ENCODE data around the gene ERN1. TPM values are rescaled to one million over a fixed set of nuclear protein-coding genes. Genes with fewer than 3 reads are reported as not detected.

The ERN1 gene
- total RNA-seq, 1 experiment from 2014 or later = 6.5 TPM

DNA sequence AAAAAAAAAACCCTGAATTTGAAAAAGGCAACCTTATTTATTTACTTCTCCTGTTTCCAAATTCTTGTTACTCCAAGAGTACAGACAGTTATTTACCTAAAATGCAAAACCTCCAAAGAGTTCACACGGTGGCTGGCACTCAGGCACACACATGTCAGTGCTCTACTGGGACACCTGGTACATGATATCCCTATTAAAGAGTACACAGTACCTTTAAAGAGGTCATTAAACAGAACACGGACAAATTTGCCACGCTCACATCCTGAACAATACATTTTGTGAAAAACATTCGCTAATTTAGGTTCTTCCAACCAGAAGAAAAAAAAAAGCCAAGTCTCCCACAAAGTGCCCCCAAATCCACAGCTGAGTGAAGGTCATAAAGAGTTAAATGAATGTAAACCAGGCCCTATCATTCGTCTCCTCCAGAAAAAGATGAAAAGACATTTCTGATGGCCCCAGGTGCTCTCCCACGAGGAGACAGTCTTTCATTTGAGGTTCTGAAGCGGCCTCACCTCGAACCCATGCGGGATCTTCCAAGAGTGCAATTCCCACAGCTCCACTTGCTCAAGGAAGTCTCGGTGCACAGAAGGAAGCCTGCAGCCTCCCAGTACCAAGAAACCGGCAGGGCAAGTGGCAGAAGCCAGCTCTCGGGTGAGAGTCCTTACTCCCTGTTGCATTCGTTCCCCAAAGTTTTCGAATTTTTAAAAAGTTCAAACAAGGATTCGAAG, 993 bp downstream of the ERN1 start (continued):
- TF ChIP-seq, protein P1, sequence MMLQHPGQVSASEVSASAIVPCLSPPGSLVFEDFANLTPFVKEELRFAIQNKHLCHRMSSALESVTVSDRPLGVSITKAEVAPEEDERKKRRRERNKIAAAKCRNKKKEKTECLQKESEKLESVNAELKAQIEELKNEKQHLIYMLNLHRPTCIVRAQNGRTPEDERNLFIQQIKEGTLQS (CRISPR knock-in tag; conservative IDR thresholded peaks at IDR 0.05) = no peak
- no peak for TF ChIP-seq ELF4 (CRISPR knock-in tag; IDR thresholded peaks at IDR 0.05; ENCODE audit: low read depth)
- TF ChIP-seq NR3C1 (CRISPR knock-in tag; conservative IDR thresholded peaks at IDR 0.05; ENCODE audit: low read depth) = no peak

DNA sequence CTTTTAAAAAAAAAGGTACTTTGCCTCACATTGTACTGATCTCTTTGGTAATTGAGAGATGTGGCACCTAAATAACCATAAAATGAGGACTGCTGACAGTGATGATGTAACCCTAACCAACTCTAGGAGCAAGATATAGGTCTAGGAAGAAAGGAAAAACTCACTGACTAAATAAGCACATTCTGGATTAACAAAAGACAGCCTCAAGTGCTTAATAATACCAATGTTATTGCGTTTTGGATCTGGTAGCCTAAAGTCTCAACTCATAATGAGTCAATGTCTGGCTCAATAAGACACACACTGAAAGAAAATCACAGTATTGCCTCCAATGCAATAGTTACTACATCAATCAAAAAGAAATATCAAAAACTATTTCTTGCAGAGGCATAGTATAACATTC, 3.0 kb downstream of the ERN1 start:
- Mint-ChIP-seq H3K36me3 (no peaks in the 10 kb centered on the region), H3K9me3 (peaks cover 7% of the 10 kb centered on the region), H3K4me3 (no peak overlapping the region), H3K27me3 (ENCODE audit: low read depth) (peaks cover 31% of the 10 kb centered on the region), H3K4me1 (peaks cover 13% of the 10 kb centered on the region), H3K27ac (no peak overlapping the region)
- DNase-seq (ENCODE audit: low spot score) (no peak), ATAC-seq (no peak)
- TF ChIP-seq ZNF263 (CRISPR knock-in tag; IDR thresholded peaks at IDR 0.05; ENCODE audit: low read depth) (no peak), ZNF138 (CRISPR knock-in tag; conservative IDR thresholded peaks at IDR 0.05) (no peak), NR2C2 (CRISPR knock-in tag; IDR thresholded peaks at IDR 0.05) (no peak), NFYB (CRISPR knock-in tag; conservative IDR thresholded peaks at IDR 0.05; ENCODE audit: low read depth) (no peak), ZNF416 (CRISPR knock-in tag; IDR thresholded peaks at IDR 0.05) (no peak), GRHL2 (CRISPR knock-in tag; IDR thresholded peaks at IDR 0.05; ENCODE audit: insufficient replicate concordance, severe bottlenecking) (no peak), CREB1 (CRISPR knock-in tag; IDR thresholded peaks at IDR 0.05) (no peak), TEAD4 (CRISPR knock-in tag; IDR thresholded peaks at IDR 0.05) (no peak), IRF2 (CRISPR knock-in tag; IDR thresholded peaks at IDR 0.05; ENCODE audit: borderline replicate concordance, low read depth) (no peak), PRRX2 (CRISPR knock-in tag; IDR thresholded peaks at IDR 0.05) (no peak), NFE2L1 (CRISPR knock-in tag; IDR thresholded peaks at IDR 0.05) (no peak), TEAD1 (CRISPR knock-in tag; IDR thresholded peaks at IDR 0.05) (no peak), SP1 (CRISPR knock-in tag; conservative IDR thresholded peaks at IDR 0.05) (no peak), ZNF423 (CRISPR knock-in tag; IDR thresholded peaks at IDR 0.05) (no peak), MXD4 (CRISPR knock-in tag; IDR thresholded peaks at IDR 0.05; ENCODE audit: borderline replicate concordance) (no peak)
- TF ChIP-seq, protein P2, sequence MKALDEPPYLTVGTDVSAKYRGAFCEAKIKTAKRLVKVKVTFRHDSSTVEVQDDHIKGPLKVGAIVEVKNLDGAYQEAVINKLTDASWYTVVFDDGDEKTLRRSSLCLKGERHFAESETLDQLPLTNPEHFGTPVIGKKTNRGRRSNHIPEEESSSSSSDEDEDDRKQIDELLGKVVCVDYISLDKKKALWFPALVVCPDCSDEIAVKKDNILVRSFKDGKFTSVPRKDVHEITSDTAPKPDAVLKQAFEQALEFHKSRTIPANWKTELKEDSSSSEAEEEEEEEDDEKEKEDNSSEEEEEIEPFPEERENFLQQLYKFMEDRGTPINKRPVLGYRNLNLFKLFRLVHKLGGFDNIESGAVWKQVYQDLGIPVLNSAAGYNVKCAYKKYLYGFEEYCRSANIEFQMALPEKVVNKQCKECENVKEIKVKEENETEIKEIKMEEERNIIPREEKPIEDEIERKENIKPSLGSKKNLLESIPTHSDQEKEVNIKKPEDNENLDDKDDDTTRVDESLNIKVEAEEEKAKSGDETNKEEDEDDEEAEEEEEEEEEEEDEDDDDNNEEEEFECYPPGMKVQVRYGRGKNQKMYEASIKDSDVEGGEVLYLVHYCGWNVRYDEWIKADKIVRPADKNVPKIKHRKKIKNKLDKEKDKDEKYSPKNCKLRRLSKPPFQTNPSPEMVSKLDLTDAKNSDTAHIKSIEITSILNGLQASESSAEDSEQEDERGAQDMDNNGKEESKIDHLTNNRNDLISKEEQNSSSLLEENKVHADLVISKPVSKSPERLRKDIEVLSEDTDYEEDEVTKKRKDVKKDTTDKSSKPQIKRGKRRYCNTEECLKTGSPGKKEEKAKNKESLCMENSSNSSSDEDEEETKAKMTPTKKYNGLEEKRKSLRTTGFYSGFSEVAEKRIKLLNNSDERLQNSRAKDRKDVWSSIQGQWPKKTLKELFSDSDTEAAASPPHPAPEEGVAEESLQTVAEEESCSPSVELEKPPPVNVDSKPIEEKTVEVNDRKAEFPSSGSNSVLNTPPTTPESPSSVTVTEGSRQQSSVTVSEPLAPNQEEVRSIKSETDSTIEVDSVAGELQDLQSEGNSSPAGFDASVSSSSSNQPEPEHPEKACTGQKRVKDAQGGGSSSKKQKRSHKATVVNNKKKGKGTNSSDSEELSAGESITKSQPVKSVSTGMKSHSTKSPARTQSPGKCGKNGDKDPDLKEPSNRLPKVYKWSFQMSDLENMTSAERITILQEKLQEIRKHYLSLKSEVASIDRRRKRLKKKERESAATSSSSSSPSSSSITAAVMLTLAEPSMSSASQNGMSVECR (CRISPR knock-in tag; IDR thresholded peaks at IDR 0.05; ENCODE audit: borderline replicate concordance) = no peak
- TF ChIP-seq, protein P3, sequence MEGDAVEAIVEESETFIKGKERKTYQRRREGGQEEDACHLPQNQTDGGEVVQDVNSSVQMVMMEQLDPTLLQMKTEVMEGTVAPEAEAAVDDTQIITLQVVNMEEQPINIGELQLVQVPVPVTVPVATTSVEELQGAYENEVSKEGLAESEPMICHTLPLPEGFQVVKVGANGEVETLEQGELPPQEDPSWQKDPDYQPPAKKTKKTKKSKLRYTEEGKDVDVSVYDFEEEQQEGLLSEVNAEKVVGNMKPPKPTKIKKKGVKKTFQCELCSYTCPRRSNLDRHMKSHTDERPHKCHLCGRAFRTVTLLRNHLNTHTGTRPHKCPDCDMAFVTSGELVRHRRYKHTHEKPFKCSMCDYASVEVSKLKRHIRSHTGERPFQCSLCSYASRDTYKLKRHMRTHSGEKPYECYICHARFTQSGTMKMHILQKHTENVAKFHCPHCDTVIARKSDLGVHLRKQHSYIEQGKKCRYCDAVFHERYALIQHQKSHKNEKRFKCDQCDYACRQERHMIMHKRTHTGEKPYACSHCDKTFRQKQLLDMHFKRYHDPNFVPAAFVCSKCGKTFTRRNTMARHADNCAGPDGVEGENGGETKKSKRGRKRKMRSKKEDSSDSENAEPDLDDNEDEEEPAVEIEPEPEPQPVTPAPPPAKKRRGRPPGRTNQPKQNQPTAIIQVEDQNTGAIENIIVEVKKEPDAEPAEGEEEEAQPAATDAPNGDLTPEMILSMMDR (IDR thresholded peaks at IDR 0.05) = no peak
- CTCF ChIA-PET = interaction anchor here (1.4 to 3.5 kb wide), 2 partner anchors 63 kb away, joined by 7 to 18 read pairs; no protein-coding TSS in a partner anchor
- POLR2A ChIA-PET = no interaction called here

All from WTC11 (cell line).